Dermis blood vessel endothelial cell (primary cell): Measurements from ENCODE around the gene ACY1. TPM values are rescaled to one million over a fixed set of nuclear protein-coding genes. Genes with fewer than 3 reads are reported as not detected.

Source experiments
- DNase-seq: peaks from one replicate; pipeline ENCODE4 v3.0.0; 2010
- total RNA-seq: library from RNA; depleted of rRNA; stranded (reverse); fragments of >200 nt; gene quantifications from 2 replicates; pipeline ENCODE4 v1.2.3, GENCODE V29; 2014

Gene ACY1
- total RNA-seq, 1 donor from 2014 or later: 22.6 TPM

- no peak for DNase-seq
Observed at GRCh38 chr3:52006017-52006819, 22.9 kb downstream of the ACY1 start.

DNA sequence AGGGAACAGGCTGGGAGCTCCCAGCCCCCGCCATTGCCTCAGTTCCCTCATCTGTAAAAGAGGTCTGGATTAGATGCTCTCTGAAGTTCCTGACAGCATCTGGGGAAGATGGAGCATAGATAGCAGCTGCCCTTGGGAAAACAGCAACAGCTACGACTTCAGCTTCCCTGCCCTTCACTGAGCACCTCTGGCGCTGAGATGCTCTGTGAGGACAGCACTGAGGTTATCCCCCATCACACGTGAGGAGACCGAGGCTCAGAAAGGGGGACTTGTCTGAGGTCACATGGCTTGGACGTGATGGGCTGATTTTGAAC lies 23.4 kb downstream of the ACY1 start:
- no peak for DNase-seq

DNA sequence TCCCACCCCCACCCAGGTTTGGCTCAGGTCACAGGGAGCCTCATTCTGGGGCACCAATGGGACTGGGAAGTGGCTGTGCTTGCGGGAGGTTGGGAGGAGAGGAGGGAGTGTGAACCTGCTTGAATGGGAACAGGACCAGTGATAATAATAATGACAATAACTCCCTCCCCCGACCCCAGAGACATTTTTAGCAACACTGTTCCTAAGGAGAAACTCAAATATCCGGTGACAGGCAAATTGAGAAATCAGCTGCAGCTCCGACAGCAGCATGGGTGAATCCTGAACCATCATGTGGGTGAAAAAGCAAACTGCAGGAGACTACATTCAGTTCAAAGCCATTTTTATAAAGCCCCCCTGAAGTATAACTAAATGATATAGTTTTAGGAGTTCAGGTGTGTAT lies 24.0 kb downstream of the ACY1 start:
- no peak for DNase-seq

DNA sequence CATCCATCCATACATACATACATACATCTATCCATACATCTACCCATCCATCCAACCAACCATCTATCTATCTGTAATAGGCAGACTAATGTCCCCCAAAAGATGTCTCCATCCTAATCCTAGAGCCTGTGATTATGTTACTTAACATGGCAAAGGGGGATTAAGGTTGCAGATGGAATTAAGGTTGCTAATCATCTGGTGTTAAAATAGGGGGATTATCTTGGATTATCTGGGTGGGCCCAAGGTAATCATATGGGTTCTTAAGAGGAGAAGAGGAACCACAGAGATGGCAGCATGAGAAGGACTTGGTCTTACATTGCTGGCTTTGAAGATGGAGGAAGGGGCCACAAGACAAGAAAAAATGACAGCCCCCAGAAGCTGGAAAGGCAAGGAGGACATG lies 27.1 kb downstream of the ACY1 start:
- DNase-seq: no peak

DNA sequence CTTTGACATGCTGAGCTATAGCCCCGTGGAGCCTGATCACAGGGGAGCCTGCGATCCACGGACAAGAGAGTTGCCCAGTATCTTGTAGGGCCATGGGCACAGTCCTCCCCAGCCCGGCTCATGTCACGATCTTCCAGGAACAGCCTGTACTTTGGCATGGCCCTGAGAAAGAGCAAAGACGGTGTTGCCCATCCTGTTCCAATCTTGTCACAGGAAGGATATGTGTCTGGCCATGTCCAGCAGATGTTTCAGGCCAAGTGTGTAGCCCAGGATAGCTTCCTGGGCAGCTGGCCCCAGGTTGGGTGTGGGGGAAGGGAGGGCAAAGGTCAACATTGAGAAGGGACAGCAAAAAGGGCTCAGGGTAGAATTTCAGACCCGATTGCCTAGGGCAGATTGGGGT lies 29.4 kb downstream of the ACY1 start:
- DNase-seq: peak; percentile 44

DNA sequence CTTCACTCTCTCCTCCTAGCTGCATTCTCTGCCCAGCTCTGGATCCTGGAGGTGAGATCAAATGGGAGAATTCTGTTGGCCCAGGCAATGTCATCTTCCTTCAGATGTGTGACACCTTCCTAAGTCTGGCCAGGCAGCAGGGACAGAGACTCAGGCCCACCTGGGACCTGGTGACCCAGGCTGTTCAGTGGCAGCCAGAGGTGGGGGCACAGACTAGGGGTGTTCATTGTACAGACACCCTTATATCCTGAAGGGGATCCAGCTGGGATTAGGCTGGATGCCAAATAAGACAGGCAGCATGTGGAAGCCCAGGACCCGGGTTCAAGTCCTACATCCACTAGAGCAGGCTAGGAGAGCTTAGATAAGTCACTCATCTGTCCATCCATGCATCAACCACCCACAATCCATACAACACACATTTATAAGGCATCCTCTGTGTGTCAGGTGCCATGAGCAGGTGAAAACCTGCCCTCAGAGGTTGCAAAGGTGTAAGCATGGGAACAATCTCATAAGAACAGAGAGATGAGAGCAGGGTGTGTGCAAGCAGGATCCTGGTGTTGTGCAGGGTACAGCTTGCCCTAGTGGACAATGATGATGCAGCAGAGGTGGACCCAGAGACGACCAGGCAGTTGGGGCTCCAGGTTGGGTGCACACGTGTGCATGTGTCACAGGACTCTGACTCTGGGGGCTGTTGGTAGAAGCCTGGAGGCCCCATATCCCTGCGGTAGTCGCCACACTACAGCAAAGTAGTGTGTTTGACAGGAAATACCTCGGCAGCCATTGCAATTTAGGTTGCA lies 30.7 kb downstream of the ACY1 start:
- no peak for DNase-seq

GRCh38 chr3:52014613-52015012 lies 31.3 kb downstream of the ACY1 start:
- DNase-seq: peak; percentile 36

DNA sequence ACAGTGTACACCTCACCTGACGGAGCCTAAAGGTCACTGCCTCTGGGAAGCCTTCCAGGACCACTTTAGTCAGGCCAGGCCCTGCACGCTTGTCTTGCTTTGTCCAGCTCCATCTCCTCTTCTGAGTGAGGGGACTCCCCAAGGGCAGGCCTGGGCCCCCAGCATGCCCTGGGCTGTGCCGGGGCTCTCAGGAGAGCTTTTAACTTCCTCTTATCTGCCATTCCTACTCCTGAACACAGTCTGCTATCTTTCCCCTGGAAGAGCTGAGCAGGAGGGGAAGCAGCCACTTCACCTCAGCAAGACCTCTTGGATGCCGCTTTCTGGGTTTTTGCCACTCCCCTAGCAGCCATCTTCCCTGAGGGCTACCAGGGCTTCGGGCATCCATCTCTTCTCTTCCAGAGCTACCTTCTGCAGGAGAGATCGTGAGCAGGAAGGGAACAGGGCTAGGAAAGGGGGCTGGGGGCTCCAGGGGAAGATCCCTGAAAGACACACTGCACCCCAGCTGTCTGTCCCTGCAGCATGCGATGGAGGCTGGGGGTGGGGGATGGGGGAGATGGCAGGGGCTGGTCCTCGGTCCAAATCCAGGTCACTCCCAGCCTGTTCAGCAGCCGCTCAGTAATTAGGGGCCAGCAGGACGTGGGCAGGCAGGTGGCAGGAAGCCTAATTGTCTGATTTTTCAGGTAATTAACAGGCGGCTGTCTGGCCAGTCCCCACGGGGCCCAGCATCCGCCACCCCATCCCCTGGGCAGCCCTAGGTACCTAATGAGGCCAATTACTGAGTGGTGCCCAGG lies 32.3 kb downstream of the ACY1 start:
- no peak for DNase-seq

GRCh38 chr3:52017586-52017985 lies 34.3 kb downstream of the ACY1 start:
- DNase-seq: no peak

- no peak for DNase-seq
Observed at GRCh38 chr3:52018319-52019000, 35.1 kb downstream of the ACY1 start.

- no peak for DNase-seq
Observed at GRCh38 chr3:52019352-52020080, 36.2 kb downstream of the ACY1 start.

- no peak for DNase-seq
Observed at GRCh38 chr3:52020796-52021195, 37.5 kb downstream of the ACY1 start.

- DNase-seq: no peak
Observed at GRCh38 chr3:52021489-52022268, 38.3 kb downstream of the ACY1 start.

GRCh38 chr3:52022323-52023100 lies 39.2 kb downstream of the ACY1 start:
- no peak for DNase-seq

DNA sequence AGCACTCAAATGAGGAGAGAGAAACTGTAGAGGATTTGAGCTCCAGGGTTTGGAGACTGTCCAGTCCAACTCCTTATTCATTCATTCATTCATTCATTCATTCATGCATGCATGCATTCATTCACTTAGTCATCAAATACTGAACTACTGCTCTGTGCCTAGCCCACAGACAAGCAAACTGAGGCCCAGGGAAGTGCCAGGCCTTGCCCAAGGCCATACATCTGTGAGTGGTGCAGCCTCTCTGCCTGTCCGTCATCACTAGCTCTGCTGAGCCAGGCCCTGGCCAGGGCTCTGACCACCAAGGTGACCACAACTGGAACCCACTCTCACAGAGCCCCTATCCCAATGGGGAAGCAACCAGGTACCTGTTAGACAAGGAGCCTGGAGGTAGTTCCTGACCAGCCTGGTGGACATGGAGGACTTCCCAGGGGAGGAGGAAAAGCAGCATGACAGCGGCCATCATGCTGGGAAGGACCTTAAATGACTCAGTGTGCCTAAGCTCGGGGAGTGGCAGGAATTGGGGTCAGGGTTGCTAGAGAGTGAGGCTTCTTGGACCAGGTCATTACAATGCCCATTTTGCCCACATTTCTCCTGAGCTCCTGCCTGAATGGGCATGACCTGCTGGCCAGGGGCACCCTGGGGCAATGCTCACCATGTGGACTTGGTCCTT lies 39.9 kb downstream of the ACY1 start:
- no peak for DNase-seq

DNA sequence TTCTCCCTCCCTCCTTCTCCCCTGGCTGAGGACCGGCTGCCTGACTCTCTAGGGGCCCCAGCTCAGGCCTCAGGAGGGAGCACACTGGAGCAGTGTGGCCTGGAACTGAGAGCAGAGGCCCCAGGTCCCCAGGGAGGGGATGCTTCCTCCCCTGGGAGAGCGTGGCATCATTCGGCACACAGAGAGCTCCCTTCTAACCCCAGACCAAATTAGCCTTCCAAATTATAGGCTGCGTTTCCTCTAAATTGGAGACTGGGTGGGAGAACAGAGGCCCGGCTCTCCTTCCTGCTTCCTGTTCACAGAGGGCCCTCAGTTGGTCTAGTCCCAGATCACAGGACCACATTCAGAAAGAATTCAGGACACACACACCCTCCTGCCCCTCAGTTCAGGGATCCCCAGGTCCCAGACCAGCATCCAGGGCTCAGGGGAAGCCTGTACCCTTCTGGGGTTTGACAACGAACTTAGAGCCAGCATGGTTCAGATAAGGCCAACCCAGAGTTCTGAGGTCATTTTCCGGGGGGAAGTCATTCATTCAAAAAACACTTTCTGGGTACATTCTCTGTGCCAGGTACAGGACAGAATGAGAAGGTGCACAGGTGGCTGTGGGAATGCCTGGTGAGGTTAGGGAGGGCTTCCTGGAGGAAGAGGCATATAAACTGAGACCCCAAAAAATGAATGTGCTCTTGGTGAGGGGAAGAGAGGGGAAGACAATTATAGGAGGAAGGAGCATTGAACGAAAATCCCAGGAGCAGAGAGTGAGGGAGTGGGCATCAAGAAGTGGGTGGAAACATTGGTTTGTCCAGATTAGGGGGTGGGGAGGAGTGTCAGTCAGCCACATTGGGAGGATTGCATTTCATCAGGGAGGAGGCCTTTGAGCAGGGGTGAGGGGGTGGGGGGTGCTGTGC lies 40.8 kb downstream of the ACY1 start:
- no peak for DNase-seq

DNA sequence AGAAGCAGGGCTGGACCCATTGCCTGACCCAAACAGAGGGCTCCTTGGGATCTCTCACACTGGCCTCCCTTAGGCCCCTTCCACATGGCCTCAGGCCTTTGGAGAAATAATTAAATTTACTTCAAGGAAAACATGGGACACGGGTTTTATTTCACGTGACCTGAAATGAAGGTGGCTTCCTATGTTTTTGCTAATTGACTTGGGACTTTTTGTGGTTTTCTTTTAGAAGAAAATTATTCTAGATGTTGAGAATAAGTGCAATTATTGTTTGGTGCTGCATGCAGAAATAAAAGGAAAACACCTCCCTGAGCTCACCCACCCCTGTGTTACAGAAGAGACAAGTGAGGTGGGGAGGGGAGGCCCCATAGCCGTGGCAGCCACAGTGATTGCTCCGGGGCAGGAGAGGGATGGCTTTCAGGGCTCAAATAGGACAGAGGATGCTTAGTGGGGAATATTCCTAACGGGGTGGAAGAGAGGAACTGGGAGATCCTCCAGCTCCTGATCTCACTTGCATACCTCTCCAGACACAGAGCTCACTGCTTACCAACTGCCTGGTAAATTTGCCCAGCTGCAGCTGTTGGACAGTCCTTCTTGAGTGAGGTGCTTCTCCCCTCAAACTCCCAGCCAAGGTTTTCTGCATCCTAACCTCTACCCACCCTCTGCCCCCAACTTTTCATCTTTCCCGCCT lies 41.6 kb downstream of the ACY1 start:
- no peak for DNase-seq

DNA sequence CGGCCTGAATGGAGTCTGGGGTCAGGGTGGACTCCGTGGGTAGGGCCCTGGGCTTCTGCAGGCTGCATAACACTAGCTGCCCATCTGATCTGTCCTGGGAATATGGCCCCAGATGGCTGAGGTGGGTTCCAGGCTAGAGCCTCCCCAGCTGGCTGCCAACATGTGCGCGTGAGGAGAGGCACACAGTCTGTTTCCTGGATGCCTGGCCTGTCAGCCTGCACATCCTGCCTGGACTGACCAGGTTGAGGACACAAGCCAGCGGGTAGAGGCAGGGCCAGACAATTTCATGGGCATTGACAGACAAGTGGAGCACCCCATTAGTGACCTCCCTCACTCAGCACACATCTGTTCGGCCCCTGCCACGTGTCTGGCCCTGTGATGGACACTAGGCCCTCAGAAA lies 42.1 kb downstream of the ACY1 start:
- peak; percentile 32 for DNase-seq
